GM12874 (cell line): ENCODE data around the gene FBXO36.

Experiments used
- CTCF ChIP-seq: IDR thresholded peaks from 2 replicates; pipeline ENCODE4 v1.5.1; 2011; ENCODE audit warnings: low read depth, mild to moderate bottlenecking, control low read depth, low read length, moderate library complexity; ENCODE audit not compliant: insufficient read depth

The FBXO36 gene

GRCh38 chr2:229930656-229931055 lies 8.4 kb downstream of the FBXO36 start:
- TF ChIP-seq CTCF: no peak

GRCh38 chr2:229931241-229931640 lies 8.9 kb downstream of the FBXO36 start:
- TF ChIP-seq CTCF: no peak

GRCh38 chr2:229937537-229937936 lies 15.2 kb downstream of the FBXO36 start:
- no peak for TF ChIP-seq CTCF

- TF ChIP-seq CTCF: no peak
These were observed 20.4 kb downstream of the FBXO36 start for GRCh38 chr2:229942671-229943070.

GRCh38 chr2:229943171-229943570 lies 20.9 kb downstream of the FBXO36 start:
- TF ChIP-seq CTCF: no peak

GRCh38 chr2:229943770-229944449 lies 21.6 kb downstream of the FBXO36 start:
- no peak for TF ChIP-seq CTCF

GRCh38 chr2:229945975-229946374 lies 23.7 kb downstream of the FBXO36 start:
- TF ChIP-seq CTCF: no peak
